Naive thymus-derived CD4-positive, alpha-beta T cell (primary cell): Measurements from ENCODE around the gene PFDN6. TPM values are rescaled to one million over a fixed set of nuclear protein-coding genes. Genes with fewer than 3 reads are reported as not detected.

ENCODE experiments used
- ATAC-seq: fragments of 150-1000 bp; cut with Tn5 transposase; 2 replicates; pipeline ENCODE4 v1.10.0; 2021; ENCODE audit warnings: mild to moderate bottlenecking, moderate library complexity
- CTCF ChIA-PET: fragments of 350-600 bp; sonication (Branson Sonifier 250); formaldehyde crosslinking; loops from one replicate; lab custom pipeline; 2021; ENCODE audit warnings: antibody characterized with exemption; lab: Charles Lee
- POLR2A ChIA-PET: fragments of 350-600 bp; sonication (Branson Sonifier 250); formaldehyde crosslinking; loops from one replicate; lab custom pipeline; 2021; ENCODE audit warnings: antibody characterized with exemption, inconsistent platforms; lab: Charles Lee
- DNase-seq, 9 donors: peaks; one replicate each; pipeline versions ENCODE4 v3.0.0 to v3.0.0-alpha.2; 2020 to 2022; ENCODE audit warnings: mixed read lengths in 1 of 9
- H3K27ac ChIP-seq: one replicate; pipeline ENCODE4 v1.7.0; 2013; ENCODE audit warnings: mild to moderate bottlenecking, low read depth, low read length, moderate library complexity
- H3K27me3 ChIP-seq, 2 donors: one replicate each; pipeline ENCODE4 v1.7.0; 2013; ENCODE audit warnings: low read length in 2 of 2, mild to moderate bottlenecking in 2 of 2, moderate library complexity in 2 of 2; ENCODE audit not compliant: control insufficient read depth in 2 of 2, insufficient read depth in 2 of 2
- H3K36me3 ChIP-seq, 3 experiments: 1 replicate in 2 of 3; 2 replicates in 1 of 3; pipeline ENCODE4 v1.7.0; 2013; ENCODE audit warnings: low read length in 3 of 3, mild to moderate bottlenecking in 3 of 3, moderate library complexity in 1 of 3; ENCODE audit not compliant: insufficient read depth in 3 of 3, control insufficient read depth in 2 of 3
- H3K4me1 ChIP-seq, 2 donors: one replicate each; pipeline ENCODE4 v1.7.0; 2013; ENCODE audit warnings: low read length in 2 of 2, mild to moderate bottlenecking in 2 of 2, moderate library complexity in 1 of 2; ENCODE audit not compliant: control insufficient read depth in 2 of 2, insufficient read depth in 2 of 2
- H3K4me3 ChIP-seq: 2 replicates; pipeline ENCODE4 v1.7.0; 2013; ENCODE audit warnings: mild to moderate bottlenecking, low read length
- H3K9me3 ChIP-seq, 3 experiments: 1 replicate in 2 of 3; 2 replicates in 1 of 3; pipeline ENCODE4 v1.7.0; 2013; ENCODE audit warnings: low read length in 3 of 3; ENCODE audit not compliant: control insufficient read depth in 2 of 3
- H3K27ac Mint-ChIP-seq, 9 donors: one replicate each; pipeline ENCODE4 v1.8.0; 2020 to 2022; ENCODE audit warnings: mixed read lengths in 9 of 9, mild to moderate bottlenecking in 8 of 9, moderate library complexity in 5 of 9, inconsistent platforms in 2 of 9
- H3K27me3 Mint-ChIP-seq, 5 donors: one replicate each; pipeline ENCODE4 v1.8.0; 2021 to 2022; ENCODE audit warnings: mixed read lengths in 5 of 5, mild to moderate bottlenecking in 1 of 5
- H3K36me3 Mint-ChIP-seq, 5 donors: one replicate each; pipeline ENCODE4 v1.8.0; 2020 to 2022; ENCODE audit warnings: mixed read lengths in 5 of 5, mild to moderate bottlenecking in 3 of 5, inconsistent platforms in 1 of 5
- H3K4me1 Mint-ChIP-seq, 7 donors: one replicate each; pipeline ENCODE4 v1.8.0; 2020 to 2022; ENCODE audit warnings: mixed read lengths in 7 of 7, mild to moderate bottlenecking in 3 of 7, inconsistent platforms in 1 of 7
- H3K4me3 Mint-ChIP-seq, 10 donors: one replicate each; pipeline ENCODE4 v1.8.0; 2020 to 2022; ENCODE audit warnings: mild to moderate bottlenecking in 10 of 10, mixed read lengths in 10 of 10, moderate library complexity in 6 of 10, inconsistent platforms in 2 of 10
- H3K9me3 Mint-ChIP-seq, 11 donors: one replicate each; pipeline ENCODE4 v1.8.0; 2020 to 2022; ENCODE audit warnings: mixed read lengths in 11 of 11, mild to moderate bottlenecking in 4 of 11, inconsistent platforms in 1 of 11, moderate library complexity in 1 of 11
- intact Hi-C, 2 donors: fragments of 100-400 bp; cut with micrococcal nuclease; formaldehyde crosslinking; loops; one replicate each; pipeline ENCODE4 v1.15.1; 2023
- polyA plus RNA-seq, 2 donors: library from polyadenylated mRNA; unstranded; fragments of 300-500 nt; fragmentation: Illumina TruSeq; gene quantifications; one replicate each; pipeline ENCODE4 v1.2.3, GENCODE V29; 2021
- total RNA-seq, 6 experiments: library from RNA in 5 of 6; stranded (reverse) in 5 of 6; gene quantifications; 1 replicate in 5 of 6; 2 replicates in 1 of 6; pipeline ENCODE4 v1.2.3 and lab custom pipeline; 2021 to 2026

PFDN6 gene
- total and polyA plus RNA-seq, 7 experiments from 2014 or later, result 14.6 to 73.2 (median 35.5) TPM

DNA sequence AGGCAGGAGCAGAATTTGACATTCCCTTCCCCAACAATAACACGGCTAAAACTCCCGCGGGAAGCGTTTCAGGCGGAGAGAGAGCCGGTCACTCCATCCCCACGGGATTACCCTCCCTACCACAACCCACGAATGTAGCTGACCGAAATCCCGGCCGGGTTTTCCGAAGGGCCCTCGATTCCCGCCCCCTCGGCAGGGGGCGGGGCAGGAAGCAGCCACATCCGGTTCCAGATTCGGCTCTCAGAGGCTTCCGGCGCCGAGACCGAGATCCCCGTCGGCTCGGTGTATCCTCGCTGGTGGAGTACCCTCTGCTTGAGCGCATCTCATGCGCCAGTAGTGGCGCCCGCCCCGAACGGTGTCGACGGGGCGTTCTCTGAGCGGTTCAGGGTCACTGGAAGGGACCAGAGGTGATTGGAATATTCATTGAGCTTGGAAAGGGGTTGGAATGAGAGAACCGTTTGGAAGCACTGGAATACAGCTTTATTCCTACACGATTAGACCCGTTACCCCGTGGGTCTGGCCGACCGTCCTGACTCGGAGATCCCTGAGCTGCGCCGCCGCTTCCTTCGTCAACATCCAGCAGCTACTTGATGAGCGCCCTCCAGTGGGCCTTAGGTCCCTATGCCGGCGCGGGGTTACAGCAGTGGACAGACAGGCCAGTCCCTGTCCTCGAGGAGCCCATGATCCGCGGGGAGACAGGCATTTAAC is 10.0 kb downstream of the PFDN6 start:
- CTCF ChIA-PET, result interaction anchor here (0.7 to 2.7 kb wide), 11 partner anchors 10 to 401 kb away, joined by 3 to 20 read pairs (median 5); partner anchors contain the start of genes PFDN6, RPS18, VPS52 and WDR46
- Histone ChIP-seq H3K27ac (peak overlapping the region; percentile 92), H3K4me3 (peak overlapping the region; percentile 78), H3K27me3 (no peaks in the 10 kb centered on the region), H3K4me1 (peaks cover 5 to 10% of the 10 kb centered on the region in 2 donors), H3K9me3 (no peaks in the 10 kb centered on the region), H3K36me3 (peaks cover 6 to 53% (median 10%) of the 10 kb centered on the region in 3 experiments)
- H3K27me3 Mint-ChIP-seq, result peaks cover 0 to 3% (median 0%) of the 10 kb centered on the region in 5 donors
- H3K4me3 Mint-ChIP-seq, result peak overlapping the region; percentile 95 to 100 (median 99)
- DNase-seq, result peak; percentile 89 to 96 (median 93)
- POLR2A ChIA-PET, result interaction anchor here (0.6 to 4.6 kb wide), 16 partner anchors 8 to 1647 kb away, joined by 3 to 70 read pairs (median 8); partner anchors contain the start of genes B3GALT4, HSD17B8, PFDN6 and RING1
- intact Hi-C loops, result loop anchor here (1.0 to 5.0 kb wide), 13 partner anchors 10 to 327 kb away; partner anchors contain the start of genes B3GALT4 (in 2 of the 2), KIFC1 (in 2 of the 2), PFDN6 (in 2 of the 2) and VPS52 (in 2 of the 2)
- peaks cover 4 to 24% (median 7%) of the 10 kb centered on the region in 5 donors for H3K36me3 Mint-ChIP-seq
- H3K4me1 Mint-ChIP-seq, result peaks cover 25 to 48% (median 38%) of the 10 kb centered on the region in 7 donors
- H3K27ac Mint-ChIP-seq, result peak overlapping the region; percentile 95 to 100 (median 99)
- peak; percentile 88 for ATAC-seq
- peaks cover 0 to 7% (median 0%) of the 10 kb centered on the region in 11 donors for H3K9me3 Mint-ChIP-seq

DNA sequence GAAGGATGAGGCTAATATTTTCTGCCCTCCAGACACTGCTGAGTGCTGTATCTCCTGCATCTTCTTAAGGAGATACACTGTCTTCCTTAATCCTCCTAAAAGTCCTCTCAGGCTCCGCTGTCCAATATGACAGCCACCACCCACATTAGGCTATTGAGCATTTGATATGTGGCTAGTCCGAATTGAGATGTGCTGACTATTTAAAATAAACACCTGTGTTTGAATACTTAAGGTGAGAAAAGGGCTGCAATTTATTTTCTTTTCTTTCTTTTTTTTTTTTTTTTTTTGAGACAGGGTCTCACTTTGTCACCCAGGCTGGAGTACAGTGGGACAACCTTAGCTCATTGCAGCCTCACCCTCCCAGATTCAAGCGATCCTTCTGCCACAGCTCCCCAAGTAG is 12.5 kb downstream of the PFDN6 start:
- Mint-ChIP-seq H3K4me1 (peaks cover 34 to 58% (median 54%) of the 10 kb centered on the region in 7 donors), H3K27me3 (peaks cover 0 to 3% (median 0%) of the 10 kb centered on the region in 5 donors), H3K27ac (peak overlapping the region in 7 of 9 donors; percentile 3 to 99 (median 72)), H3K4me3 (peak overlapping the region in 2 of 10 donors; percentile 3 to 97), H3K9me3 (peaks cover 0 to 7% (median 0%) of the 10 kb centered on the region in 11 donors), H3K36me3 (peaks cover 4 to 28% (median 11%) of the 10 kb centered on the region in 5 donors)
- intact Hi-C loops, result no loop called here
- peaks cover 25 to 50% (median 30%) of the 10 kb centered on the region in 3 experiments for H3K36me3 ChIP-seq
- no peaks in the 10 kb centered on the region for H3K9me3 ChIP-seq
- POLR2A ChIA-PET, result interaction anchor here (1.1 to 3.2 kb wide), 8 partner anchors 9 to 43 kb away, joined by 3 to 39 read pairs (median 6); partner anchors contain the start of genes B3GALT4, RPS18, TAPBP and VPS52
- H3K4me1 ChIP-seq, result peaks cover 10 to 19% of the 10 kb centered on the region in 2 donors
- DNase-seq, result no peak
- CTCF ChIA-PET, result interaction anchor here (0.9 to 2.7 kb wide), 4 partner anchors 12 to 45 kb away, joined by 3 to 13 read pairs (median 6); partner anchors contain the start of genes PFDN6 and WDR46
- no peak overlapping the region for H3K4me3 ChIP-seq
- ATAC-seq, result no peak
- H3K27ac ChIP-seq, result peak overlapping the region; percentile 30
- no peaks in the 10 kb centered on the region for H3K27me3 ChIP-seq

DNA sequence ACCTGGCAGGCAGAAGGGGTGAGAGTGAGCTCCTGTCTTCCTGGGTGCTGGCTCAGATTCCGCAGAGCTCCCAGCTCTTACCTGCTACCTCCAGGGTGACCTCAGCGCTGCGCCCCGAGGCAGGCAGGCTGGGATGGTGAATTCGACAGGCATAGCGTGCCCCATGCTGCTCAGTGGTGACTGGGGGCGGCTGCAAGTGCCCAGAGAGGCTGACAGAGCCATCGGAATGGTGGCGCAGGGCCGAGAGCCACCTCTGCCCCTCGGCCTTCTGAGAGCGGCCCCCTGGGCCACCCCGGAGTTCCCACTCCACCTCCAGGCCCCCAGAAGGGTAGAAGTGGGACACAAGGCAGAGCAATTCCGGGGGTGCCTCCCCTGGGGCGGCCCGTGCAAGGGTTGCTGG is 14.8 kb downstream of the PFDN6 start:
- Mint-ChIP-seq H3K27me3 (no peaks in the 10 kb centered on the region), H3K36me3 (peaks cover 4 to 31% (median 16%) of the 10 kb centered on the region in 5 donors), H3K4me3 (no peak overlapping the region), H3K27ac (peak overlapping the region in 3 of 9 donors; percentile 70 to 80 (median 77)), H3K9me3 (peaks cover 0 to 3% (median 0%) of the 10 kb centered on the region in 11 donors), H3K4me1 (peaks cover 34 to 65% (median 54%) of the 10 kb centered on the region in 7 donors)
- Histone ChIP-seq H3K9me3 (no peaks in the 10 kb centered on the region), H3K27ac (no peak overlapping the region), H3K4me3 (no peak overlapping the region), H3K36me3 (peaks cover 30 to 52% (median 30%) of the 10 kb centered on the region in 3 experiments), H3K27me3 (no peaks in the 10 kb centered on the region), H3K4me1 (peaks cover 10 to 13% of the 10 kb centered on the region in 2 donors)
- CTCF ChIA-PET, result interaction anchor here (1.0 kb wide), 1 partner anchor 41 kb away, joined by 3 read pairs; no protein-coding TSS in a partner anchor
- ATAC-seq (no peak), DNase-seq (no peak)
- POLR2A ChIA-PET, result no interaction called here
- intact Hi-C loops, result no loop called here

DNA sequence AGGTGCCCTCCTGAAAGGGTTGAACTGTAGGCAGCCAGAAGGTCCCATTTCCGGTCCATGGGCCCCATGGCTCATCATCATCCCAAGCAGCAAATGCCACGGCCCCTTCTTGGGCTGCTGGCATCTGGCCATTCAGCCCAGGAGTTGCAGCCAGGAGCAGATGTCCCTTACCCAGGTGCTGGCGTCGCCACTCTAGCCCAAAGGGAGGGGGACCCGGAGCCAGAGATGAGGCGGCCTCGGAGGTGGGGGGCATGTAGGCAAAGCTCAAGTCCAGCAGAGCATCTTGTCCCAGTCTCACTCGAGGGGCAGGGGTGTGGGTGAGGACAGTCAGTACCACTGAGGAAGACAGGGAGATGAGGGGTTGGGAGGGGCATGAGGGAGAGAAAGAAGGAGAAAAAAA is 15.7 kb downstream of the PFDN6 start:
- Histone ChIP-seq H3K27me3 (no peaks in the 10 kb centered on the region), H3K27ac (no peak overlapping the region), H3K36me3 (peaks cover 30 to 54% (median 30%) of the 10 kb centered on the region in 3 experiments), H3K4me1 (peaks cover 10% of the 10 kb centered on the region in 2 donors), H3K4me3 (no peak overlapping the region), H3K9me3 (no peaks in the 10 kb centered on the region)
- Mint-ChIP-seq H3K9me3 (no peaks in the 10 kb centered on the region), H3K4me3 (no peak overlapping the region), H3K27me3 (no peaks in the 10 kb centered on the region), H3K4me1 (peaks cover 28 to 56% (median 47%) of the 10 kb centered on the region in 7 donors), H3K27ac (peak overlapping the region in 2 of 9 donors; percentile 51 to 77), H3K36me3 (peaks cover 4 to 25% (median 12%) of the 10 kb centered on the region in 5 donors)
- ChIA-PET POLR2A (interaction anchor here (1.0 to 1.2 kb wide), 3 partner anchors 10 to 113 kb away, joined by 3 to 6 read pairs (median 4); partner anchors contain the start of gene CUTA), CTCF (interaction anchor here (1.0 to 1.2 kb wide), 2 partner anchors 18 to 40 kb away, joined by 3 read pairs; no protein-coding TSS in a partner anchor)
- no peak for ATAC-seq
- intact Hi-C loops, result no loop called here
- no peak for DNase-seq

DNA sequence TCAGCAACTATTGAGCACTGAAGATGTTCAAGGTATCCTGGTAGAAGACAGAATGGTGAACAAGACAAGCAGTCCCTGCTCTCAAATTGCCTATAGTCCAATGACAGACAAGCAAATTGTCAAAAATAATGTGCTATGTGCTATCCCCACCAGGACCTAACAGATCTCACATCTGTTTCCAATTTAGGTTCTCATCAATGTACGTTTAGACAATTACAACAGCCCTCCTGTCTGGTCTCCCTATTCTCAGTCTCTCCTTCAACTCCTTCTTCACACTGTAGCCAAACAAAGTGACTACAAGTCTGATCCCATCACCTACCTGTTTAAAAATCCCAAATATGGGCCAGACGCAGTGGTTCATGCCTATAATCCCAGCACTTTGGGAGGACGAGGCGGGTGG is 17.0 kb downstream of the PFDN6 start:
- intact Hi-C loops, result no loop called here
- no peaks in the 10 kb centered on the region for H3K9me3 Mint-ChIP-seq
- peak overlapping the region in 2 of 10 donors; percentile 1 to 4 for H3K4me3 Mint-ChIP-seq
- Histone ChIP-seq H3K27ac (peak overlapping the region; percentile 18), H3K4me3 (no peak overlapping the region), H3K4me1 (peaks cover 9 to 17% of the 10 kb centered on the region in 2 donors), H3K27me3 (no peaks in the 10 kb centered on the region), H3K36me3 (peaks cover 30 to 60% (median 30%) of the 10 kb centered on the region in 3 experiments), H3K9me3 (no peaks in the 10 kb centered on the region)
- ATAC-seq (no peak), DNase-seq (no peak)
- H3K27ac Mint-ChIP-seq, result peak overlapping the region in 6 of 9 donors; percentile 8 to 72 (median 52)
- no peaks in the 10 kb centered on the region for H3K27me3 Mint-ChIP-seq
- ChIA-PET POLR2A (interaction anchor here (1.0 to 2.3 kb wide), 3 partner anchors 38 to 112 kb away, joined by 3 to 8 read pairs (median 5); partner anchors contain the start of gene CUTA), CTCF (no interaction called here)
- H3K36me3 Mint-ChIP-seq, result peaks cover 4 to 25% (median 13%) of the 10 kb centered on the region in 5 donors
- peaks cover 23 to 51% (median 43%) of the 10 kb centered on the region in 7 donors for H3K4me1 Mint-ChIP-seq
